ENCODE data around the gene HDAC6.
"Not testable (repeated sequence)": the region's sequence is repeated elsewhere in the genome, so short reads cannot be mapped to it uniquely, and the experiment has no call there.

The HDAC6 gene

DNA sequence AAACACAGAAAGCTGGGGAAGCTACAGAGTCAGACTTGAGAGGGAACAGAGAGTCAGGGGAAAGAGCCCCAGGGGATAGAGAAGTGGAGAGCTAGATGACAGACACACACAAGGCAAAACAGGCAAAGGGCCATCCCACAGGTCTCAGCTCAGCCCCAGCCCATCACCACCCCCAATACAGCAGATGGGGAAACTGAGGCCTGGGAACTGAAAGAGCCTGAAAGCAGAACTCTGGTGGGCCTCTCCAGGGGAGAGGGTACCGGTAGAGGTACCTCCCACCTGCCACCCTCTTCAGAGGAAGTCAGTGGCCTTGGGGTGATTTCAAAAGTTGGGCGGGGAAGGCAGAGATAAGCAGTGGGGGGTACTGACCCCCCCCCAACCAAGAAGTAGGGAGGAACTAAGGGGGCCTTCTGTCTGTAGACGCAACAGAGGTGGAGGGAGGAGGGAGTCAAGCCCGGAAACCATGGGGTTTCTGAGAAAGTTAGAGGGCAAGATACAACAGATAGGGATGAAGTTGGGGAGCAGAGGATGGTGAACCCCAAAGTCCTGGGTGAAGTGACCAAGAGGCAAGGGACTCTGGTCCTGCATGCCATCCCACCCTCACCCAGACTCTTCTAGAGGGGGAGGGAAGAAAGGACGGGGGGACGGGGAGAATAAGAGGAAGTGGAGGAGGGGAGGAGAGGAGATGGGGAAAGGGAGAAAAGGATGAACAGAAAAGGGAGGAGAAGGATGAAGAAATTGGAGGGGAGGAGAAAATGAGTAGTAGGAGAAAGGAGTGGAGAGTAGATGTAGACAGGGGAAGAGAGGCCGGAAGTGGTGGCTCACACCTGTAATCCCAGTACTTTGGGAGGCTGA, 12.3 kb upstream of the HDAC6 start:
- DNase-seq (ENCODE audit: low read depth): no peak

DNA sequence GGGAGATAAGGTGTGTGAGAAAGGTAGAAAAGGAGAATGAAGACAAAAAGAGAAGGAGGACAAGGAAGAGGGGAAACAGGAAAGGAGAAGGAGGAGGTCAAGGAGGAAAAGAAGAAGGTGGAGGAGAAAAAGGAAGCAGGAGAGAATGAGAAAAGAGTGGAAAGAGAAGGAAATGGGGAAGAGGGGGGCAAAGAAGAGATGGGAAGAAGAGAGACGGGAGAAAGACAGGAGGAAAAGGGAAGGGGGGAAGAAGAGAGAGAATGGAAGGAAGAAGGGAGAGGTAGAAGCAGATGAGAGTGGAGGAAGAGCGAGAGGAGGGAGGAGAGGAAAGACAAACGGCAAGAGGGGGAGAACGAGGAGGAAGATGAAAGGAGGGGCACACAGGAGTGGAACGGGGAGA, 11.4 kb upstream of the HDAC6 start:
- no peak for DNase-seq (ENCODE audit: low read depth)

GRCh38 chrX:48791063-48791820, 10.6 kb upstream of the HDAC6 start:
- DNase-seq (ENCODE audit: low read depth): no peak

DNA sequence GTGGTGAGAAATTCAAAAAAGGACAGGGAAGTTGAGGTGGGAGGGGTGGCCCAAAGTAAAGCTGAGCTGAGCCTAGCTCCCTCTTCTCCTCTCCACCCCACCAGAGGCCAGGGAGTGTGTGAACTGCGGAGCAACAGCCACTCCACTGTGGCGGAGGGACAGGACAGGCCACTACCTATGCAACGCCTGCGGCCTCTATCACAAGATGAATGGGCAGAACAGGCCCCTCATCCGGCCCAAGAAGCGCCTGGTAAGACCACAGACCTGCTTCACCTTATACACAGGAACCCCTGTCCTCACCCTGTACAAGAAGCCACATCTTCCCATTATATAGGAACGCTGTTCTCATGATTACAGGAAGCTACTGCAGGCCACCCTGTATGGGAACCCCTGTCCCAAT, 9.6 kb upstream of the HDAC6 start:
- DNase-seq (ENCODE audit: low read depth): no peak

- no peak for DNase-seq (ENCODE audit: low read depth)
Observed at GRCh38 chrX:48793935-48794334, 7.9 kb upstream of the HDAC6 start.

DNA sequence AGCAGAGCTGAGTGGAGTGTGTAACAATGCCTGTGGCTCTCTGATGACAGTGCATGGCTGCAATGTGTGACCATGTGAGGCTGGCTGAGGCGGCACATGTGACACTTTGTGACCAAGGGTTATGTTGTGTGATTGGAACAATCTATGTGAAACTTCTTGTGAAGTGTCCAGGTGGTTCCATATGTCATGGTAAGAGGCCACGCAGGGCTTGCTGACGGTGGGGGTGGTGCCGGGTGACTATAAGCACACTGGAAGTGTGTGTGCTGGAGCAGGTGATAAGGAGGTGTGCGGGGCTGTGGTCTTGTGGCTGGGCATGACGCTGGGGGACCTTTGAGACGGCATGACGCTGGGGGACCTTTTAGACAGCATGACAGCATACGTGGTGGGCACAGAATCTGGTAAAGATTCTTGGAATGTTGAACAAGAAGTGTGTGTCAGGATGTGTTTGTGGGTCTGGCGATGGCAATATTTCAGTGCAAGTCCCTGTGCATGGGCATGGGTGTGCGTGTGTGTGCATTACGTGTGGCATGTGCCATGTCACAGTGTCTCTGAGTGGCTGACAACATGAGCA, 7.4 kb upstream of the HDAC6 start:
- DNase-seq (ENCODE audit: low read depth): no peak

- peak; percentile 51 for DNase-seq (ENCODE audit: low read depth)
Observed at GRCh38 chrX:48794911-48795515, 6.9 kb upstream of the HDAC6 start.

DNA sequence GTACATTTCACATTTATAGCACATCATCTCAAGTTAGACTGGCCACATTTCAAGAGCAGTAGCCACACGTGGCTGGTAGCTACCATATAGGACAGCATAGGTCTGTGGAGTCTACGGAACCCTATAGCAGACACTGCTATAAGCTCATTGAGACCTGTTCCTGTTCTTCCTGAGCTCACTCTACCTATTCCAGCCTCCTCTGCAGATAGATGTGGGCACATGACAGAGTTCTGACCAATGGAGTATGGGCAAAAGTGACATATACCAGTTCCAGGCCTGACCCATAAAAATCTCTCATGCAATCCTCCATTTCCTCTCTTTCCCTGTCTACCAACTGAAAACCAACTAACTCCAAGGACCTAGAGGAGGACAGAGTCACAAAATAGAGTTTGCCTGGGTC, 3.5 kb upstream of the HDAC6 start:
- no peak for DNase-seq (ENCODE audit: low read depth)

- no peak for DNase-seq (ENCODE audit: low read depth)
Observed at GRCh38 chrX:48800574-48801279, 1.1 kb upstream of the HDAC6 start.

DNA sequence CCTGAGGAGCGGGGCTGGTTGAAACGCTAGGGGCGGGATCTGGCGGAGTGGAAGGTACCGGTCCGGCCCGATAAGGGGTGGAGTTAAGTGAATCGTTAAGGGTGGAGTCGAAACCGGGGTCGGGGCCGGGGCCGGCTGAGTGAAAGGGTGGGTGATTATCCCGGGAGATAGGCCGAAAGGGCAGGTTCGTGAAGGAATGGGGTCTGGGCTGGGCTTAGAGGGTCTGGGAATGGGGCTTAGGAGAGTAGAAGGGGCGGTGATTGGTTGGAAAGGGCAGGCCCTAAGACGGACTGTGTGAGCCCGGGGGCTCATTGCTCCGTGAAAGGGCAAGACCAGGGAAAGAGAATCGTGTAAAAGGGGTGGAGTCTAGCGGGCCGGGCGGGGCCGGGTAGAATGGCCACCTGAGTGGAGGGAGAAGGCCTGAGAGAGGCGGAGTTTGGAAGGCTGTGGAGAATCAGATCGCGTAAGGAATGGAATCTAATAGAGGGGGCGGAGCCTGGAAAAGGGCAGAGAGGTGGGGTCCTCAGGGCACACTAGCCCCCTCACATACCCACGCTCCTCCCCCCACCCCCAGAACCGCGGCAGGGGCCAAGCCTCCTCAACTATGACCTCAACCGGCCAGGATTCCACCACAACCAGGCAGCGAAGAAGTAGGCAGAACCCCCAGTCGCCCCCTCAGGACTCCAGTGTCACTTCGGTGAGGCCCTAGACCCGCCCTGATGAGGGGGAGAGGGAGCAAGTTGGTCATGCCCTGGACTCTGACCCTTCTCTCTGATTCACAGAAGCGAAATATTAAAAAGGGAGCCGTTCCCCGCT, 430 bp downstream of the HDAC6 start:
- peak; percentile 40 for DNase-seq (ENCODE audit: low read depth)

DNA sequence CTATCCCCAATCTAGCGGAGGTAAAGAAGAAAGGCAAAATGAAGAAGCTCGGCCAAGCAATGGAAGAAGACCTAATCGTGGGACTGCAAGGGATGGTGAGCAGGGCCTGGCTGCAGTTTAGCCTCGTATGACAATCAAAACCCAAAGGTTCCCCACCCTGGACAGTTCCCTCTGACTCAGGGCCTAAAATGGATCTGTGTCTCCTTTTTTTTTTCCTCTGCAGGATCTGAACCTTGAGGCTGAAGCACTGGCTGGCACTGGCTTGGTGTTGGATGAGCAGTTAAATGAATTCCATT, 986 bp downstream of the HDAC6 start:
- DNase-seq (ENCODE audit: low read depth): no peak

- DNase-seq (ENCODE audit: low read depth): no peak
Observed at GRCh38 chrX:48806081-48806480, 4.2 kb downstream of the HDAC6 start.

- DNase-seq (ENCODE audit: low read depth): no peak
Observed at GRCh38 chrX:48813644-48814043, 11.8 kb downstream of the HDAC6 start.

DNA sequence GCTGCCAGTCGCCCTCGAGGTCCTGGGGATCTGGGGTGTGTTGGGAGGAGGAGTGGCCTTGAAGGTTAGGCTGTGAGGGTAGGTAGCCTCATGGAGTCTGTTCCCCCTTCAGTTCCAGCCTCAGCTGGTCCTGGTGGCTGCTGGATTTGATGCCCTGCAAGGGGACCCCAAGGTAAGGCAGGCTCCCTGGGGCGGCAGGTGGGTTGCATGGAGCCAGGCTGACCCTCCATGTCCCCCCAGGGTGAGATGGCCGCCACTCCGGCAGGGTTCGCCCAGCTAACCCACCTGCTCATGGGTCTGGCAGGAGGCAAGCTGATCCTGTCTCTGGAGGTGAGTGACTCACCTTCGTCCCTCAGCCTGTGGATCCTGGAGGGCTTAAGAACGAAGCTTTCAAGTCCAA, 12.9 kb downstream of the HDAC6 start:
- DNase-seq (ENCODE audit: low read depth): no peak

DNA sequence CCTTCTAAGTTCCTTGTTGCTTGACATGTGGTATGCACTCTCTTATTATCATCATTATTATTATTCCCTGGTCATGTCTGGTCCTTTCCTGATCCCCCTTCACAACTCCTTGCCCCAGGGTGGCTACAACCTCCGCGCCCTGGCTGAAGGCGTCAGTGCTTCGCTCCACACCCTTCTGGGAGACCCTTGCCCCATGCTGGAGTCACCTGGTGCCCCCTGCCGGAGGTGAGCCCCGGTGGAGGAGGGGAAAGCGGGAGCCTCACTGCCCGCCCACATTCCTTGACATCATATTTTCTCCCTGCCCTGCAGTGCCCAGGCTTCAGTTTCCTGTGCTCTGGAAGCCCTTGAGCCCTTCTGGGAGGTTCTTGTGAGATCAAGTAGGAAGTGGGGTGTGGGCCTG, 13.4 kb downstream of the HDAC6 start:
- DNase-seq (ENCODE audit: low read depth): no peak

GRCh38 chrX:48816014-48816810, 14.3 kb downstream of the HDAC6 start:
- DNase-seq (ENCODE audit: low read depth): no peak

- no peak for DNase-seq (ENCODE audit: low read depth)
Observed at GRCh38 chrX:48818098-48818497, 16.2 kb downstream of the HDAC6 start.

DNA sequence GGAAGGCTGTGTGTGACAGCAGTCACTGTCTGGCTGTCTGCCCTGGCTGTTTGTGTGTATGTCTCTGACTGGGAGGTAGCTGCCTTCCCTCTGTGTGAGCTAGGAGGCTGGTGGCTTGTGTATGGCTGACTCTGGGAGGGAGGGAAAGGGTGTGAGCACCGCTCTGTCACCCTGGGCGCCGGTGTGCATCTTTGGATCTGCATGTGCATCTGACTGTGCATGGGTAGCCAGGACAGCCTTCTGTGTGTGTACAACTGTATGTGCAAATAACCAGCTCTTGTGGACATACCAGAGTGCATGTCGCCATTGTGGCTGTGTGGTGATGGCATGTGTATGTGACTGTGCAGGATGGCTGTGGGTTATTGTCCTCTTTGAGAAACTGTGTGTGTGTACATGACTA, 17.0 kb downstream of the HDAC6 start:
- DNase-seq (ENCODE audit: low read depth): no peak

DNA sequence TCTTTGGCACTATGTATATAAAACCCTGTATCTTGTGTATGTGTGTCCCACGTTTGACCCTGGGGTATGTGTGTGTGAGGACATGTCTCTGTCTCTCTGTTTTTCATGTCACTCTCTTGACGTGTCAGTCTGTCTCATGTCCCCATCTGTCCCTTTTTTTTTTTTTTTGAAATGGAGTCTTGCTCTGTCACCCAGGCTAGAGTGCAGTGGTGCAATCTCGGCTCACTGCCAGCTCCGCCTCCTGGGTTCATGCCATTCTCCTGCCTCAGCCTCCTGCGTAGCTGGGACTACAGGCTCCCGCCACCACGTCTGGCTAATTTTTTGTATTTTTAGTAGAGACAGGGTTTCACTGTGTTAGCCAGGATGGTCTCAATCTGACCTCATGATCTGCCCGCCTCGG, 17.5 kb downstream of the HDAC6 start:
- not testable (repeated sequence) for DNase-seq (ENCODE audit: low read depth)

DNA sequence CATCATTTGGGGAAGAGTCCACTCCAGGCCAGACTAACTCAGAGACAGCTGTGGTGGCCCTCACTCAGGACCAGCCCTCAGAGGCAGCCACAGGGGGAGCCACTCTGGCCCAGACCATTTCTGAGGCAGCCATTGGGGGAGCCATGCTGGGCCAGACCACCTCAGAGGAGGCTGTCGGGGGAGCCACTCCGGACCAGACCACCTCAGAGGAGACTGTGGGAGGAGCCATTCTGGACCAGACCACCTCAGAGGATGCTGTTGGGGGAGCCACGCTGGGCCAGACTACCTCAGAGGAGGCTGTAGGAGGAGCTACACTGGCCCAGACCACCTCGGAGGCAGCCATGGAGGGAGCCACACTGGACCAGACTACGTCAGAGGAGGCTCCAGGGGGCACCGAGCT, 21.2 kb downstream of the HDAC6 start:
- no peak for DNase-seq (ENCODE audit: low read depth)

- DNase-seq (ENCODE audit: low read depth): no peak
Observed at GRCh38 chrX:48824066-48824465, 22.2 kb downstream of the HDAC6 start.

All from GM04504 (cell line).